NCI-H510A treated with DMSO at 0.1 percent for 48 hours (cell line): Measurements from ENCODE around the gene PXDC1.
A peak's percentile ranks its signal among the peaks of the same experiment; 100 is the strongest.

ENCODE experiments used
- DNase-seq: peaks from one replicate; lab custom pipeline; 2025; lab: John Stamatoyannopoulos, UW

PXDC1 gene

GRCh38 chr6:3751077-3751729 lies at the start of gene PXDC1:
TSS of gene PXDC1 (minus strand) at chr6:3751713. CDS start at chr6:3751531, 182 bp downstream.
- no peak for DNase-seq

- no peak for DNase-seq
These were observed 49.5 kb upstream of the PXDC1 start for GRCh38 chr6:3800850-3801591.

GRCh38 chr6:3799719-3800118 lies 48.2 kb upstream of the PXDC1 start:
- no peak for DNase-seq

GRCh38 chr6:3798055-3798919 lies 46.8 kb upstream of the PXDC1 start:
- peak; percentile 86 for DNase-seq

- DNase-seq: no peak
These were observed 45.9 kb upstream of the PXDC1 start for GRCh38 chr6:3797231-3798054.

- DNase-seq: no peak
These were observed 45.2 kb upstream of the PXDC1 start for GRCh38 chr6:3796719-3797041.

- DNase-seq: no peak
These were observed 44.6 kb upstream of the PXDC1 start for GRCh38 chr6:3795836-3796718.

GRCh38 chr6:3794092-3794491 lies 42.6 kb upstream of the PXDC1 start:
- no peak for DNase-seq

- no peak for DNase-seq
These were observed 42.0 kb upstream of the PXDC1 start for GRCh38 chr6:3793545-3793944.

- no peak for DNase-seq
These were observed 40.2 kb upstream of the PXDC1 start for GRCh38 chr6:3791526-3792203.

- no peak for DNase-seq
These were observed 38.5 kb upstream of the PXDC1 start for GRCh38 chr6:3789896-3790558.

GRCh38 chr6:3789018-3789895 lies 37.7 kb upstream of the PXDC1 start:
- no peak for DNase-seq

GRCh38 chr6:3788408-3789017 lies 37.0 kb upstream of the PXDC1 start:
- no peak for DNase-seq

- DNase-seq: no peak
These were observed 34.6 kb upstream of the PXDC1 start for GRCh38 chr6:3786141-3786540.

- no peak for DNase-seq
These were observed 34.2 kb upstream of the PXDC1 start for GRCh38 chr6:3785745-3786098.

- DNase-seq: no peak
These were observed 33.6 kb upstream of the PXDC1 start for GRCh38 chr6:3784885-3785744.

- no peak for DNase-seq
These were observed 32.9 kb upstream of the PXDC1 start for GRCh38 chr6:3784423-3784822.
